HUES6 (cell line): Measurements from ENCODE around the gene DOCK10.

ENCODE experiments used
- H3K27ac ChIP-seq: 2 replicates; pipeline ENCODE4 v1.7.0; 2013; ENCODE audit warnings: low read depth, mild to moderate bottlenecking, low read length, inconsistent platforms
- H3K27me3 ChIP-seq: 2 replicates; pipeline ENCODE4 v1.6.1; 2013; ENCODE audit warnings: low read length; ENCODE audit not compliant: control insufficient read depth, insufficient read depth
- H3K36me3 ChIP-seq: 2 replicates; pipeline ENCODE4 v1.6.1; 2013; ENCODE audit warnings: low read length; ENCODE audit not compliant: control insufficient read depth, insufficient read depth
- H3K4me1 ChIP-seq: 2 replicates; pipeline ENCODE4 v1.6.1; 2013; ENCODE audit warnings: low read length; ENCODE audit not compliant: control insufficient read depth, insufficient read depth
- H3K4me3 ChIP-seq: 2 replicates; pipeline ENCODE4 v1.5.1; 2013; ENCODE audit warnings: low read depth, low read length
- H3K9ac ChIP-seq: one replicate; pipeline ENCODE4 v1.6.1; 2013; ENCODE audit warnings: mild to moderate bottlenecking, low read length
- H3K9me3 ChIP-seq: 2 replicates; pipeline ENCODE4 v1.6.1; 2013; ENCODE audit warnings: low read depth, low read length; ENCODE audit not compliant: control insufficient read depth, insufficient read depth

The DOCK10 gene

GRCh38 chr2:224731665-224732064 is 310.6 kb downstream of the DOCK10 start:
- H3K9me3 ChIP-seq: peaks cover 22% of the 10 kb centered on the region
- H3K27me3 ChIP-seq: no peaks in the 10 kb centered on the region
- no peak overlapping the region for H3K27ac ChIP-seq
- H3K4me3 ChIP-seq: no peak overlapping the region
- H3K4me1 ChIP-seq: no peaks in the 10 kb centered on the region
- H3K9ac ChIP-seq: no peak overlapping the region
- no peaks in the 10 kb centered on the region for H3K36me3 ChIP-seq

GRCh38 chr2:224729435-224729834 is 312.8 kb downstream of the DOCK10 start:
- Histone ChIP-seq H3K27me3 (no peaks in the 10 kb centered on the region), H3K27ac (no peak overlapping the region), H3K36me3 (no peaks in the 10 kb centered on the region), H3K4me3 (no peak overlapping the region), H3K9ac (no peak overlapping the region), H3K9me3 (peaks cover 11% of the 10 kb centered on the region), H3K4me1 (no peaks in the 10 kb centered on the region)

- Histone ChIP-seq H3K36me3 (no peaks in the 10 kb centered on the region), H3K9me3 (peaks cover 5% of the 10 kb centered on the region; the same call in 1 of the 2 replicates), H3K27me3 (no peaks in the 10 kb centered on the region), H3K4me1 (no peaks in the 10 kb centered on the region), H3K9ac (no peak overlapping the region), H3K4me3 (no peak overlapping the region), H3K27ac (no peak overlapping the region)
Observed at GRCh38 chr2:224724331-224724730, 317.9 kb downstream of the DOCK10 start.

- H3K27me3 ChIP-seq: no peaks in the 10 kb centered on the region
- H3K9ac ChIP-seq: no peak overlapping the region
- H3K27ac ChIP-seq: no peak overlapping the region
- H3K9me3 ChIP-seq: peaks cover 5% of the 10 kb centered on the region; the same call in 1 of the 2 replicates
- no peak overlapping the region for H3K4me3 ChIP-seq
- no peaks in the 10 kb centered on the region for H3K36me3 ChIP-seq
- H3K4me1 ChIP-seq: no peaks in the 10 kb centered on the region
Observed at GRCh38 chr2:224723586-224724217, 318.6 kb downstream of the DOCK10 start.

- H3K27me3 ChIP-seq: no peaks in the 10 kb centered on the region
- H3K4me1 ChIP-seq: no peaks in the 10 kb centered on the region
- no peak overlapping the region for H3K27ac ChIP-seq
- no peak overlapping the region for H3K9ac ChIP-seq
- H3K9me3 ChIP-seq: peaks cover 7% of the 10 kb centered on the region; the same call in 1 of the 2 replicates
- no peak overlapping the region for H3K4me3 ChIP-seq
- H3K36me3 ChIP-seq: no peaks in the 10 kb centered on the region
Observed at GRCh38 chr2:224722770-224723169, 319.5 kb downstream of the DOCK10 start.

GRCh38 chr2:224722250-224722649 is 320.0 kb downstream of the DOCK10 start:
- Histone ChIP-seq H3K27me3 (no peaks in the 10 kb centered on the region), H3K4me3 (no peak overlapping the region), H3K36me3 (no peaks in the 10 kb centered on the region), H3K27ac (no peak overlapping the region), H3K9ac (no peak overlapping the region), H3K9me3 (peaks cover 7% of the 10 kb centered on the region; the same call in 1 of the 2 replicates), H3K4me1 (no peaks in the 10 kb centered on the region)

GRCh38 chr2:224716921-224717320 is 325.3 kb downstream of the DOCK10 start:
- Histone ChIP-seq H3K9me3 (0 out of 2 replicates have a peak, but pooled peaks cover 7% of the 10 kb centered on the region), H3K36me3 (no peaks in the 10 kb centered on the region), H3K27me3 (no peaks in the 10 kb centered on the region), H3K9ac (no peak overlapping the region), H3K27ac (no peak overlapping the region), H3K4me1 (no peaks in the 10 kb centered on the region), H3K4me3 (no peak overlapping the region)

GRCh38 chr2:224716201-224716600 is 326.1 kb downstream of the DOCK10 start, which contains the start of gene CCDC195:
Gene CCDC195 (minus strand): TSS chr2:224716365. CDS start chr2:224716365, 0 bp downstream.
- Histone ChIP-seq H3K4me1 (no peaks in the 10 kb centered on the region), H3K4me3 (no peak within 1 kb of the TSS), H3K36me3 (no peaks in the 10 kb centered on the region), H3K27ac (no peak within 1 kb of the TSS), H3K27me3 (no peaks in the 10 kb centered on the region), H3K9ac (no peak within 1 kb of the TSS), H3K9me3 (0 out of 2 replicates have a peak, but pooled peaks cover 7% of the 10 kb centered on the region)
